Measurements from ENCODE around the gene JAK1. TPM values are rescaled to one million over a fixed set of nuclear protein-coding genes. Genes with fewer than 3 reads are reported as not detected.

JAK1 gene
- total RNA-seq, 1 donor from 2014 or later: 152 TPM

GRCh38 chr1:64967381-64967780 lies 1.0 kb upstream of the JAK1 start:
- Histone ChIP-seq H3K4me1 (peaks cover 25% of the 10 kb centered on the region), H3K27me3 (no peaks in the 10 kb centered on the region), H3K9me3 (no peaks in the 10 kb centered on the region), H3K27ac (no peak overlapping the region), H3K4me3 (no peak overlapping the region), H3K36me3 (no peaks in the 10 kb centered on the region)
- no peak for TF ChIP-seq CTCF (IDR thresholded peaks at IDR 0.05)
- no peak for DNase-seq
- no peak for ATAC-seq
- intact Hi-C loops (cut with DNase I): loop anchor here (10.0 kb wide), 1 partner anchor 97 kb away; no protein-coding TSS in a partner anchor

DNA sequence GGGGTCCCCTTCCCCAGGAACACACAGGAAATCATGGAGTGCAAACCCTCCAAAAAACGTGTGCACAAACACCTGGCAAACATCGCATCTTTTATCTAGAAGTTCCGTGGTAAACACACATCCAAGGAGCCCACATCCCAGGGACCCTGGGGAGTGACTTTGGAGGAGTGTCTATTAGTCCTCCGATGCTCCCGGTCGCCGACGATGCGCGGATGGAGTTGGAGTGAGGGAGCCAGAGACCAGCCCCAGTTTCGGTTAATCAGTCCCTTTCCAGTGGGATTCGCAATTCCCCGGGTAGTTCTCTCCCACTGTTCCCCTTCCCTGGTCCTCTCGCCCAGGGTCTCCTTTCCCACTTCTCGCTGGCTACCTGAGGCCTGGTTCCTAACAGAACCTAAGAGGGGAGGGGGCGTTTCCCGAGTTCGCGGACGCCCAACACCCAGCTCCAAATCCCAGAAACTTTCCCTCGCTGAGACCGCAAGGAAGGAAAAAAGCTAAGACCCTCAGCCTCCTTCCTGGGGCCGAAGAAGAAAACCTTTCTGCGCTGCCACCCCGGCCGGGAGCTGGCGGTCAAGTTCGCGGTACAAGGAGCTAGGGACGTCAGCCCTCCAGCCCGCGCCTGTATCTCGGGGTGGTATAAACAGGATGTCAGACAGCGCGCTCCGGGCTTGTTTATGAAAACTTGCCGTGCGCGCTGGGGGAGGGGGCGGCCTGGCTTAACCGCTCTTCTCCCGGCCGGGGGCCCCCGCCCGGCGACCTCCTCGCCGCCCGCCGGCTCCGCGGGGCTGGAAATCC lies 787 bp downstream of the JAK1 start:
- no peak for TF ChIP-seq CTCF (IDR thresholded peaks at IDR 0.05)
- Histone ChIP-seq H3K9me3 (no peaks in the 10 kb centered on the region), H3K4me1 (peaks cover 43% of the 10 kb centered on the region)

DNA sequence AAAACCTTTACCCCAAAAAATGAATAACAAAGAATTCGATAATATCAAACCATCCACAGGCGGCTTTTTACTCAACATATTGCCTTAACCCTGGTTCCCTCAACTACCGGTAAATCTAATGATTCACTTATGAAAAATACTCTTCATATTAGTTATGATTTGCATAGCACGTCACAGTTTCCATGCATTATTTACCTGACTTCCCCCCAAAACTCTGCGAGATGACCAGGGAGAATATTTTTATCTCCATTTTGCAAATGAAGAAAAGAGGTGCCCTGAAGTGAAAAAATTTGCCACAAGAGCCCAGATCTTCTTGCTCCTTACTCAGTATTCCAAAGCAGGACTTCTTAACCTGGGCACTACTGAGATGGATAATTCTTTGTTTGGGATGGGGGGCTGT lies 2.9 kb downstream of the JAK1 start:
- ATAC-seq (no peak), DNase-seq (no peak)
- peaks cover 50% of the 10 kb centered on the region for H3K4me1 ChIP-seq
- no peak overlapping the region for H3K4me3 ChIP-seq
- intact Hi-C loops (cut with DNase I): loop anchor here (10.0 kb wide), 1 partner anchor 101 kb away; no protein-coding TSS in a partner anchor
- TF ChIP-seq CTCF (IDR thresholded peaks at IDR 0.05): no peak
- no peak overlapping the region for H3K27ac ChIP-seq
- no peaks in the 10 kb centered on the region for H3K36me3 ChIP-seq
- no peaks in the 10 kb centered on the region for H3K9me3 ChIP-seq
- H3K27me3 ChIP-seq: no peaks in the 10 kb centered on the region

More for the DNA sequence above, 787 bp downstream of the JAK1 start:
- ATAC-seq: peak; percentile 64
- peak; percentile 86 for DNase-seq
- intact Hi-C loops (cut with DNase I): loop anchor here (10.0 kb wide), 1 partner anchor 99 kb away; no protein-coding TSS in a partner anchor
- Histone ChIP-seq H3K27ac (peak overlapping the region; percentile 94), H3K36me3 (no peaks in the 10 kb centered on the region), H3K4me3 (peak overlapping the region; percentile 66), H3K27me3 (no peaks in the 10 kb centered on the region)

DNA sequence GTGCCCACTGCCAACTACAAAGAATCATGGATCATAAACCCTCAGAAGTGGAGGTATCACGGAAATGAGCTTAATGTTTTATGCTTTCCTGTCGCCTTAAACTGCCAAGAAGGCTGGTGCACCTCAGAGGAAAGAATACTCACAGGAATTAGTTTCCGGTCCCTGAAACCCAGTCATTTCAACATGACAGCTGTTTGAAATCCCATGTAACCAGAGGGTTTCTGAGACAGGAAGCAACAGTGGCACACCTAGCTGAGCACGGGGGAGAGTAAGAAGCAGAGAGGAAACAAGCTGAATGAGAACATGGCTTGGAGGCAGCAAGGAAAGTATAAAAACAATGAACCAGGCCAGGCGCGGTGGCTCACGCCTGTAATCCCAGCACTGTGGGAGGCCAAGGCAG lies 3.9 kb downstream of the JAK1 start:
- no peaks in the 10 kb centered on the region for H3K9me3 ChIP-seq
- no peak for TF ChIP-seq CTCF (IDR thresholded peaks at IDR 0.05)
- ATAC-seq: no peak
- H3K27ac ChIP-seq: no peak overlapping the region
- H3K4me1 ChIP-seq: peaks cover 53% of the 10 kb centered on the region
- no peak overlapping the region for H3K4me3 ChIP-seq
- no peaks in the 10 kb centered on the region for H3K27me3 ChIP-seq
- no peaks in the 10 kb centered on the region for H3K36me3 ChIP-seq
- no peak for DNase-seq
- intact Hi-C loops (cut with DNase I): loop anchor here (10.0 kb wide), 1 partner anchor 102 kb away; no protein-coding TSS in a partner anchor

DNA sequence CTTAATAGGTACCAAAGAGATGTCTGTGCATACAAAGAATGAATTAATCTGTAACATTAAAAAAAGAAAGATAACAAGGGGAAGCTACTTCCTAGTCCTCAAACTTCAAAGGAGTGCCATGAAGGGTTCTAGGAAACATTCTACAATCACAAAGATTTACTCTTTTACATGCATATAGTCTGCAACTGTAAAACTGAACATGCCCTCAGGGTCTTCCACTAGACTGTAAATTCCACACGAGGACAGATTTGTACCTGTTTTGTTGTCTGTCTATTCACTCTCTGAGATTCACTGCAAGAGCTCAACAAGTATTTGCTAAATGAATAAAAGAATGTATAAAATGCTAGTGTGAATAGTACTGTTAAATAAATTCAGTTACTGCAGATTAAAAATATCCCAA lies 4.4 kb downstream of the JAK1 start:
- no peak for ATAC-seq
- H3K4me1 ChIP-seq: peaks cover 53% of the 10 kb centered on the region

More for the DNA sequence above, 4.4 kb downstream of the JAK1 start:
- DNase-seq: no peak
- Histone ChIP-seq H3K27ac (no peak overlapping the region), H3K9me3 (no peaks in the 10 kb centered on the region), H3K36me3 (no peaks in the 10 kb centered on the region), H3K4me3 (no peak overlapping the region), H3K27me3 (no peaks in the 10 kb centered on the region)
- intact Hi-C loops (cut with DNase I): loop anchor here (10.0 kb wide), 1 partner anchor 103 kb away; no protein-coding TSS in a partner anchor
- TF ChIP-seq CTCF (IDR thresholded peaks at IDR 0.05): no peak
